GM23338 (cell line): ENCODE data around the gene TMEM270. TPM values are rescaled to one million over a fixed set of nuclear protein-coding genes. Genes with fewer than 3 reads are reported as not detected.

Experiments
- ATAC-seq: fragments of 200-7000 bp; cut with Tn5 transposase; 3 replicates; pipeline ENCODE4 v1.9.1; 2020
- DNase-seq: peaks from one replicate; pipeline ENCODE4 v3.0.0-alpha.2; 2015; ENCODE audit warnings: low spot score
- H2AFZ ChIP-seq: fragments of 200-600 bp; sonication (generic); 2 replicates; pipeline ENCODE4 v1.8.0; 2016; ENCODE audit warnings: antibody characterized with exemption, mild to moderate bottlenecking, moderate library complexity
- H3F3A ChIP-seq: fragments of 200-600 bp; sonication (generic); replicated peaks from 2 replicates; pipeline ENCODE4 v1.8.0; 2017; ENCODE audit warnings: antibody characterized with exemption, mixed run types, low read depth
- H3K27ac ChIP-seq: fragments of 200-600 bp; sonication (generic); 2 replicates; pipeline ENCODE4 v1.6.1; 2016; ENCODE audit warnings: low read depth
- H3K27me3 ChIP-seq: fragments of 200-600 bp; sonication (generic); 2 replicates; pipeline ENCODE4 v1.8.0; 2016; ENCODE audit warnings: mild to moderate bottlenecking, mixed run types, moderate library complexity; ENCODE audit not compliant: insufficient read depth
- H3K36me3 ChIP-seq: fragments of 200-600 bp; sonication (generic); 2 replicates; pipeline ENCODE4 v1.8.0; 2016; ENCODE audit warnings: mild to moderate bottlenecking; ENCODE audit not compliant: insufficient read depth
- H3K4me1 ChIP-seq: fragments of 200-600 bp; sonication (generic); 2 replicates; pipeline ENCODE4 v1.8.0; 2016; ENCODE audit warnings: mild to moderate bottlenecking, moderate library complexity; ENCODE audit not compliant: insufficient read depth
- H3K4me2 ChIP-seq: fragments of 200-600 bp; sonication (generic); 2 replicates; pipeline ENCODE4 v1.7.1; 2017; ENCODE audit warnings: mixed run types
- H3K4me3 ChIP-seq: fragments of 200-600 bp; sonication (generic); 2 replicates; pipeline ENCODE4 v1.6.1; 2016; ENCODE audit warnings: mixed run types
- H3K79me2 ChIP-seq: fragments of 200-600 bp; sonication (generic); replicated peaks from 2 replicates; pipeline ENCODE4 v1.8.0; 2017; ENCODE audit warnings: mild to moderate bottlenecking; ENCODE audit not compliant: insufficient read depth
- H3K9me2 ChIP-seq: fragments of 200-600 bp; sonication (generic); 2 replicates; pipeline ENCODE4 v1.8.0; 2017; ENCODE audit not compliant: insufficient read depth
- H4K20me1 ChIP-seq: fragments of 200-600 bp; sonication (generic); replicated peaks from 2 replicates; pipeline ENCODE4 v1.8.0; 2017; ENCODE audit warnings: mild to moderate bottlenecking; ENCODE audit not compliant: insufficient read depth
- H3K27ac Mint-ChIP-seq: 2 replicates; pipeline ENCODE4 v1.8.0; 2020; ENCODE audit warnings: inconsistent platforms, mild to moderate bottlenecking, moderate library complexity, mixed read lengths
- H3K27me3 Mint-ChIP-seq: 3 replicates; pipeline ENCODE4 v1.8.0; 2022; ENCODE audit warnings: low read depth, mild to moderate bottlenecking, moderate library complexity, mixed read lengths, inconsistent platforms; ENCODE audit not compliant: insufficient read depth, poor library complexity
- H3K36me3 Mint-ChIP-seq: 3 replicates; pipeline ENCODE4 v1.8.0; 2021; ENCODE audit warnings: low read depth, mild to moderate bottlenecking, inconsistent platforms, moderate library complexity, mixed read lengths
- H3K4me1 Mint-ChIP-seq: 3 replicates; pipeline ENCODE4 v1.8.0; 2020; ENCODE audit warnings: mild to moderate bottlenecking, inconsistent platforms, mixed read lengths
- H3K4me3 Mint-ChIP-seq: 3 replicates; pipeline ENCODE4 v1.8.0; 2021; ENCODE audit warnings: moderate library complexity, mild to moderate bottlenecking, inconsistent platforms, mixed read lengths
- H3K9me3 Mint-ChIP-seq: 3 replicates; pipeline ENCODE4 v1.8.0; 2020; ENCODE audit warnings: moderate library complexity, mild to moderate bottlenecking, inconsistent platforms, mixed read lengths
- CTCF ChIP-seq, 2 experiments: fragments of 200-600 bp in 1 of 2; sonication (generic) in 1 of 2; conservative IDR thresholded peaks; 2 replicates each; pipeline versions ENCODE4 v1.5.1 to v1.6.1; 2016 to 2017; ENCODE audit warnings: antibody characterized with exemption in 2 of 2, low read depth in 2 of 2, mild to moderate bottlenecking in 2 of 2, moderate library complexity in 1 of 2
- JUNB ChIP-seq: IDR thresholded peaks from one replicate; pipeline ENCODE4 v1.6.1; 2016; ENCODE audit warnings: antibody characterized with exemption; ENCODE audit not compliant: unreplicated experiment
- NANOG ChIP-seq: IDR thresholded peaks from 2 replicates; pipeline ENCODE4 v1.6.1; 2016; ENCODE audit warnings: antibody characterized with exemption, borderline replicate concordance
- REST ChIP-seq: IDR thresholded peaks from one replicate; pipeline ENCODE4 v1.6.1; 2018; ENCODE audit warnings: antibody characterized with exemption; ENCODE audit not compliant: unreplicated experiment
- STAT1 ChIP-seq: IDR thresholded peaks from one replicate; pipeline ENCODE4 v1.6.1; 2016; ENCODE audit warnings: antibody characterized with exemption; ENCODE audit not compliant: unreplicated experiment
- ZNF462 ChIP-seq: fragments of 250-450 bp; sonication (Bioruptor Pico); IDR thresholded peaks from 2 replicates; pipeline ENCODE4 v1.5.0; 2020; ENCODE audit warnings: mild to moderate bottlenecking, moderate library complexity
- polyA plus RNA-seq: library from polyadenylated mRNA; unstranded; fragments of >200 nt; fragmentation: Nextera tagmentation; extraction: Ambion mirVana; gene quantifications from 2 replicates; pipeline ENCODE4 v1.2.1, GENCODE V29; 2016
- total RNA-seq: library from RNA; depleted of rRNA; stranded (reverse); fragments of >200 nt; shearing (Covaris generic); gene quantifications from 2 replicates; pipeline ENCODE4 v1.2.3, GENCODE V29; 2014

TMEM270 gene
- total and polyA plus RNA-seq, 2 experiments from 2014 or later, result not detected

GRCh38 chr7:73894166-73894565, 33.2 kb downstream of the TMEM270 start:
- no peaks in the 10 kb centered on the region for H4K20me1 ChIP-seq
- no peaks in the 10 kb centered on the region for H3K27me3 ChIP-seq
- TF ChIP-seq ZNF462 (no peak), CTCF (conservative IDR thresholded peaks at IDR 0.05; ENCODE audit: low read depth in 2 of 2) (no peak), REST (no peak), NANOG (no peak), JUNB (no peak), STAT1 (no peak)
- peaks cover 8% of the 10 kb centered on the region; the same call in 2 of the 3 replicates for H3K36me3 Mint-ChIP-seq
- no peaks in the 10 kb centered on the region for H3K9me2 ChIP-seq
- H3K27ac ChIP-seq, result no peak overlapping the region
- no peak for ATAC-seq
- no peaks in the 10 kb centered on the region for H3K4me1 ChIP-seq
- H3K27ac Mint-ChIP-seq, result no peak overlapping the region
- H3K4me1 Mint-ChIP-seq, result peaks cover 3% of the 10 kb centered on the region; the same call in 2 of the 3 replicates
- no peak overlapping the region for H3K4me3 ChIP-seq
- H3K4me2 ChIP-seq, result no peak overlapping the region
- H3K36me3 ChIP-seq, result no peaks in the 10 kb centered on the region
- no peaks in the 10 kb centered on the region for H3F3A ChIP-seq
- H3K27me3 Mint-ChIP-seq, result peaks cover 20% of the 10 kb centered on the region
- no peak for DNase-seq
- peaks cover 21% of the 10 kb centered on the region for H3K9me3 Mint-ChIP-seq
- no peaks in the 10 kb centered on the region for H3K79me2 ChIP-seq
- no peak overlapping the region for H3K4me3 Mint-ChIP-seq
- H2AFZ ChIP-seq, result no peak overlapping the region
